OCI-M1 (cell line): ENCODE results near the gene KAT6B.

ENCODE experiments used
- DNase-seq: peaks from one replicate; lab custom pipeline; 2025; lab: John Stamatoyannopoulos, UW

KAT6B gene

GRCh38 chr10:74823791-74824183 is 2.6 kb upstream of the KAT6B start:
- peak; percentile 40 for DNase-seq

- DNase-seq = no peak
Observed at GRCh38 chr10:74824184-74824899, 2.1 kb upstream of the KAT6B start.

- DNase-seq = peak; percentile 40
Observed at GRCh38 chr10:74824900-74825370, 1.5 kb upstream of the KAT6B start.

- peak; percentile 71 for DNase-seq
Observed at GRCh38 chr10:74825371-74826141, 844 bp upstream of the KAT6B start.

- no peak for DNase-seq
Observed at GRCh38 chr10:74827045-74827441, 643 bp downstream of the KAT6B start.

- DNase-seq = no peak
Observed at GRCh38 chr10:74827694-74828093, 1.3 kb downstream of the KAT6B start.

GRCh38 chr10:74828946-74829345 is 2.5 kb downstream of the KAT6B start:
- no peak for DNase-seq

- DNase-seq = peak; percentile 34
Observed at GRCh38 chr10:74831518-74832120, 5.2 kb downstream of the KAT6B start.

GRCh38 chr10:74835963-74836362 is 9.6 kb downstream of the KAT6B start:
- DNase-seq = no peak

GRCh38 chr10:74836877-74837276 is 10.5 kb downstream of the KAT6B start:
- DNase-seq = no peak

- DNase-seq = no peak
Observed at GRCh38 chr10:74837743-74838142, 11.3 kb downstream of the KAT6B start.

GRCh38 chr10:74839708-74840107 is 13.3 kb downstream of the KAT6B start:
- no peak for DNase-seq

- DNase-seq = no peak
Observed at GRCh38 chr10:74841265-74841973, 15.0 kb downstream of the KAT6B start.

- DNase-seq = no peak
Observed at GRCh38 chr10:74842301-74842954, 16.0 kb downstream of the KAT6B start.

- no peak for DNase-seq
Observed at GRCh38 chr10:74846958-74847357, 20.6 kb downstream of the KAT6B start.

GRCh38 chr10:74851831-74852230 is 25.4 kb downstream of the KAT6B start:
- no peak for DNase-seq

- DNase-seq = peak; percentile 40
Observed at GRCh38 chr10:74852381-74852780, 26.0 kb downstream of the KAT6B start.

- peak; percentile 50 for DNase-seq
Observed at GRCh38 chr10:74854610-74855009, 28.2 kb downstream of the KAT6B start.

- peak; percentile 70 for DNase-seq
Observed at GRCh38 chr10:74855027-74855426, 28.6 kb downstream of the KAT6B start.

GRCh38 chr10:74855439-74855838 is 29.0 kb downstream of the KAT6B start:
- no peak for DNase-seq

- DNase-seq = no peak
Observed at GRCh38 chr10:74856940-74857339, 30.5 kb downstream of the KAT6B start.

- DNase-seq = no peak
Observed at GRCh38 chr10:74857586-74857985, 31.2 kb downstream of the KAT6B start.
